ENCODE measurements around the gene CLEC19A.

GRCh38 chr16:19278403-19278802 lies 7.1 kb upstream of the CLEC19A start:
- TF ChIP-seq POLR2A (IDR thresholded peaks at IDR 0.05) (no peak), CTCF (IDR thresholded peaks at IDR 0.05) (no peak)
